ES-I3 (cell line): ENCODE data around the gene AGXT.

ENCODE experiments used
- H3K36me3 ChIP-seq: 2 replicates; pipeline ENCODE4 v1.6.1; 2013; ENCODE audit warnings: mild to moderate bottlenecking, low read length, control low read depth, moderate library complexity; ENCODE audit not compliant: insufficient read depth
- H3K4me1 ChIP-seq: 2 replicates; pipeline ENCODE4 v1.6.1; 2013; ENCODE audit warnings: mild to moderate bottlenecking, control low read depth, low read length; ENCODE audit not compliant: insufficient read depth
- H3K9ac ChIP-seq: 2 replicates; pipeline ENCODE4 v1.6.1; 2013; ENCODE audit warnings: low read depth, mild to moderate bottlenecking, low read length, moderate library complexity
- H3K9me3 ChIP-seq: 2 replicates; pipeline ENCODE4 v1.6.1; 2013; ENCODE audit warnings: mild to moderate bottlenecking, low read length, moderate library complexity; ENCODE audit not compliant: control insufficient read depth, insufficient read depth

Gene AGXT

GRCh38 chr2:240871071-240871958 lies 2.7 kb downstream of the AGXT start:
- Histone ChIP-seq H3K36me3 (no peaks in the 10 kb centered on the region), H3K4me1 (no peaks in the 10 kb centered on the region), H3K9me3 (no peaks in the 10 kb centered on the region), H3K9ac (no peak overlapping the region)

DNA sequence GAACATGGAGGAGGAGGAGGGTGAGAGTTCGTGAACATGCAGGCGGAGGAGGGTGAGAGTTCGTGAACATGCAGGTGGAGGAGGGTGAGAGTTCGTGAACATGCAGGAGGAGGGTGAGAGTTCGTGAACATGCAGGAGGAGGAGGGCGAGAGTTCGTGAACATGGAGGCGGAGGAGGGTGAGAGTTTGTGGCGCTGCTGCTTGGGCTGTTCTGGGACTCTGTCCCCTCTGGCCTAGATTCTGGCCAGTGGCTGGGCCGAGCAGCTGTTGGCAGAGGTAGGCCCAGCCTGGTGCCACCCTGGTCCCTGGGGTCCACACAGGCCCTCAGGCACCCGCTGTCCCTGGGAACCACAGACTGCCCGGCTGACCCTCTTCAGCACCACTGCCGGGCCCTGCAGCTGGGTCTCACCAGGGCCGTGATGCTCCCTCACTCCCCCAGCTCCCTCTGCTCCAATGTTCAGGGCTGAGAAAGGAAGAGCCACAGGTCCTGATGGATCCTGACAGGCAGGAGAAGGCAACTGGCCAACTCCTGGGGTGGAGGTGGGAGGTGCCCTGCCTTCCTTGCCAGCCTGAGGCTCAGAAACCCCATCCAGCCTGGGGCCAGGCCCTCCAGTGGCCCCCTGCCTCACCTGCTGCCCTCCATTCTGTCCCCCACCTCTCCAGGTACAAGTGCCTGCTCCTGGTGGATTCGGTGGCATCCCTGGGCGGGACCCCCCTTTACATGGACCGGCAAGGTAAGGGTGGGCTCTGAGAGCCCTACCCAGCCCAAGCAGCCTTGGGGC lies 3.9 kb downstream of the AGXT start:
- Histone ChIP-seq H3K36me3 (no peaks in the 10 kb centered on the region), H3K9ac (no peak overlapping the region), H3K4me1 (no peaks in the 10 kb centered on the region), H3K9me3 (no peaks in the 10 kb centered on the region)

GRCh38 chr2:240873098-240873788 lies 4.6 kb downstream of the AGXT start:
- no peak overlapping the region for H3K9ac ChIP-seq

DNA sequence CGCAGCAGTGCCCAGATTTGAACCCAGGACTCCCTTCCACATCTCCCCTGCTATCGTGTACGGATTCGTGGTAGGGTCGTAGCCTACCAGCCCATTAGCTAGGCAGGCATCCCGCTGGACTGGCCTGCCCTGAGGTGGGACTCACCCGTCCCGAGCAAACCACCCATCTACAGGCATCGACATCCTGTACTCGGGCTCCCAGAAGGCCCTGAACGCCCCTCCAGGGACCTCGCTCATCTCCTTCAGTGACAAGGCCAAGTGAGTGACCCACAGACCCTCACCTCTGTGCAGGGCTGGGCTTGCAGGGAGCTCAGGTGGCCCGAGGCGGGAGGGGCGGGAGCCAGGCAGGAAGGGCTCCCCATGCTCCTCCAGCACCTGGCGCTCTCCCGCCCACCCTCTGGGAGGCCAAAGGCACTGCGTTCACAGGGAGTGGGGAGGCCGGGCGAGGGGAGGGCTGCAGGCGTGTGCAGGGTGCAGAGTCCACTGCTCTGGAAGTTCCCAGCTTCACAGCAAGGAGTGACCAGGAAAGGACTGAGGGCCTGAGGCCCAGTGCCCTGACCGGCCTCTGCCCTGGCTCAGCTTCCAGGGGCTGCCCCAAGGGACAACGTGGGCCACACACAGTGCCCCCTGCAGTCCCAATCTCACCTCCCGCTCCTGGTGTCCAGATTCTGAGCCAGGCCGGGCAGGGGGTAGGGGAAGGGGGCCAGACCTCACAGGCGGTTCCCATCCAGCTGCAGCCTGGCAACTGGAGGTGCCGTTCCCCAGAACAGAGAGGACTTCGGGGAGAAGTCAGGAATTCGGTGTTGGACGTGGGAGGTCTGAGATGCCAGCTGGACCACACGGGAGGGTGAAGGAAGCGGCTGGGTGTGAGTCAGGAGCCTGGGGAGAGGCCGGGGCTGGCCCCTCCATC lies 5.4 kb downstream of the AGXT start:
- no peaks in the 10 kb centered on the region for H3K9me3 ChIP-seq
- no peaks in the 10 kb centered on the region for H3K4me1 ChIP-seq
- H3K36me3 ChIP-seq, result no peaks in the 10 kb centered on the region
- no peak overlapping the region for H3K9ac ChIP-seq

More at GRCh38 chr2:240873098-240873788, 4.6 kb downstream of the AGXT start:
- Histone ChIP-seq H3K36me3 (no peaks in the 10 kb centered on the region), H3K9me3 (no peaks in the 10 kb centered on the region), H3K4me1 (no peaks in the 10 kb centered on the region)

GRCh38 chr2:240874715-240875227 lies 6.1 kb downstream of the AGXT start:
- Histone ChIP-seq H3K9me3 (no peaks in the 10 kb centered on the region), H3K9ac (no peak overlapping the region), H3K4me1 (no peaks in the 10 kb centered on the region), H3K36me3 (no peaks in the 10 kb centered on the region)

DNA sequence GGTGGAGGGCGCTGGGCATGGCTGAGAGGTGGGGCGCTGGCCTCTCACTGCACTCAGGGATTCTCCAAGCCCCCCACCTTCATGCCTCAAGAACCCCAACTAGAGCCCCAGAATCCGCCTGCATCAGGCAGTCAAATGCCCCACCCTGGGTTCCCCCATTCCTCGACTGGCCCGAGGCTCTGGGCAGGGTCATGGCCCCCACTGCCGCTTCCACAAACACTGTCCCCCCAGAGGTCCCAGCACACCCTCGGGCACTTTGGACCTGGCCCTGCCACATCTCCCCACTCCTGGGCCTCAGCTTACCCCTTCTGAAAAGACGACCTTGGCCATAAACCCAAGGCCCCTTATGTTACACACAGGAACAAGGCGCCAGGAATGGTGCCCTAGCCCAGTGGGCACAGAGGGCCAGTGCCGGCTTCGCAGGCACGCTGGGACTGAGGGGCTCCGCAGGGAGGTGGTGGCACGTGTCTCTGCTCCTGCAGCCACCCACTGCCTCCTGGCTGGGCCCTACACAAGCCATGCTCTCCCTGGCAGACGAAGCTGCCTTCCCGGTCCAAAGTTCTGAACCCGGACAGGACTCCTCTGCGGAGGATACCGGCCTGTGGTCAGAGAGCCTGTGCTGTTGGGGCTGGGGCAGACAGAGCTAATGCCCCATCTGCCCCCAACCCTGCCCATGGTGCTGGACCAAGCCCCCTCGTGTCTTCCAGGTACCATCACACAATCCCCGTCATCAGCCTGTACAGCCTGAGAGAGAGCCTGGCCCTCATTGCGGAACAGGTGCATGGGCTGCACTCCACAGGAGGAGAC lies 6.8 kb downstream of the AGXT start:
- H3K9ac ChIP-seq, result no peak overlapping the region
- H3K9me3 ChIP-seq, result no peaks in the 10 kb centered on the region
- H3K36me3 ChIP-seq, result no peaks in the 10 kb centered on the region
- H3K4me1 ChIP-seq, result no peaks in the 10 kb centered on the region

- Histone ChIP-seq H3K4me1 (no peaks in the 10 kb centered on the region), H3K9me3 (no peaks in the 10 kb centered on the region), H3K9ac (no peak overlapping the region), H3K36me3 (no peaks in the 10 kb centered on the region)
Observed at GRCh38 chr2:240876035-240876474, 7.4 kb downstream of the AGXT start.

- H3K4me1 ChIP-seq, result no peaks in the 10 kb centered on the region
- no peak overlapping the region for H3K9ac ChIP-seq
- H3K9me3 ChIP-seq, result no peaks in the 10 kb centered on the region
Observed at GRCh38 chr2:240876475-240877251, 8.0 kb downstream of the AGXT start.

DNA sequence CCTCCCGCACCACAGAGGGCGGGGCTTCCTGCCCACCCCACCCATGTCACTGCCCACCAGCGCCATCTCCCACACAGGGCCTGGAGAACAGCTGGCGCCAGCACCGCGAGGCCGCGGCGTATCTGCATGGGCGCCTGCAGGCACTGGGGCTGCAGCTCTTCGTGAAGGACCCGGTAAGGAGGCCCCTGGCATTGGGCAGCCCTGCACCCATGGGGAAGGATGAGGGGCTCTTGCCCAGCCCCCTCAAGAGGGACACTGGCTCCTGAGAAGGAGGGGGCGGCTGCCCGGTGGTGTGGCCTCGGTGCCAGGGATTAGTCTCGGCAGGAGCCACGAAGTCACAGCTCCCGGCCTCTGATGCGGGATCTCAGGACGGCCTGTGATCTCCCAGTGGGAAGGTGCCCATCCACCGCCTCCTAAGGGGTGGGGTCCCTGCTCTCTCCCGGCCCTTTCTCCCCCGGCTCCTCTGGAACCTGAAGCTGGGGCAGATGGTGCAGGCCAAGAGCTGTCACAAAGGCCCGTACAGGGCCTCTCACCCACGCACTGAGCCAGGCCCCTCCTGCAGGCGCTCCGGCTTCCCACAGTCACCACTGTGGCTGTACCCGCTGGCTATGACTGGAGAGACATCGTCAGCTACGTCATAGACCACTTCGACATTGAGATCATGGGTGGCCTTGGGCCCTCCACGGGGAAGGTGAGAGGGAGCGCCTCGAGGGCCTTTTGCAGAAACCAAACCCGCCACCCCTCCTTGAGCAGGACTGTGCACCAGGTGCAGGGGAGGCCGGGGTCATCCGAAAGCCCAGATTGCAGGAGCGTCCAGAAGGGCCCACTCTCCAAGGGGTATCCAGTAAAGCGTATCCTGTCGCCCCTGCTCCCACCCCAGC lies 9.1 kb downstream of the AGXT start:
- Histone ChIP-seq H3K4me1 (no peaks in the 10 kb centered on the region), H3K9me3 (no peaks in the 10 kb centered on the region), H3K36me3 (no peaks in the 10 kb centered on the region)

More at GRCh38 chr2:240876475-240877251, 8.0 kb downstream of the AGXT start:
- no peaks in the 10 kb centered on the region for H3K36me3 ChIP-seq

GRCh38 chr2:240878341-240878936 lies 9.8 kb downstream of the AGXT start:
- no peaks in the 10 kb centered on the region for H3K4me1 ChIP-seq
- no peaks in the 10 kb centered on the region for H3K9me3 ChIP-seq
- H3K36me3 ChIP-seq, result no peaks in the 10 kb centered on the region
- no peak overlapping the region for H3K9ac ChIP-seq

More for the DNA sequence above, 9.1 kb downstream of the AGXT start:
- no peak overlapping the region for H3K9ac ChIP-seq

- H3K4me1 ChIP-seq, result no peaks in the 10 kb centered on the region
- H3K9me3 ChIP-seq, result no peaks in the 10 kb centered on the region
- no peak overlapping the region for H3K9ac ChIP-seq
Observed at GRCh38 chr2:240879105-240879504, 10.5 kb downstream of the AGXT start.

More at GRCh38 chr2:240879105-240879504, 10.5 kb downstream of the AGXT start:
- H3K36me3 ChIP-seq, result no peaks in the 10 kb centered on the region
